ENCODE data around the gene NLRP6.

DNA sequence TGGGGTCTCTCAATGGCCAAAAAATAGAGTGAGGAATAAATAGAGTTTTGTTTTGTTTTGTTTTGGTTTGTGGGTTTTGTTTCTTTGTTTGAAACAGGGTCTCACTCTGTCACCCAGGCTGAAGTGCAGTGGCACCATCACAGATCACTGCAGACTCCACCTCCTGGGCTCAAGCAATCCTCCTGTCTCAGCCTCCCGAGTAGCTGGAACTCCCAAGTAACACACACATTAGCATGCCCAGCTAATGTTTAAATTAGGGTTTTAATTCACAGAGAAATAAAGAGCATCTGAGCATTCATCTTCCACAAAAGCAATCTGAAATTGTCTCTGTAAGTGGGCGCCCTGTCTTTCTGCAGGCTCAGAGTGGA lies 51.7 kb downstream of the NLRP6 start:
- no peak for TF ChIP-seq POLR2AphosphoS5 (IDR thresholded peaks at IDR 0.05)
- no peak for TF ChIP-seq CTCF (IDR thresholded peaks at IDR 0.05)
